BLaER1 (cell line): ENCODE data around the gene KCNF1.

Experiments
- H3K27ac ChIP-seq: shearing (Covaris generic); formaldehyde crosslinking; 2 replicates; pipeline ENCODE4 v1.8.1; 2022
- H3K27me3 ChIP-seq: shearing (Covaris generic); formaldehyde crosslinking; 2 replicates; pipeline ENCODE4 v1.8.1; 2022
- H3K36me3 ChIP-seq: shearing (Covaris generic); formaldehyde crosslinking; 2 replicates; pipeline ENCODE4 v1.8.1; 2022
- H3K4me1 ChIP-seq: shearing (Covaris generic); formaldehyde crosslinking; 2 replicates; pipeline ENCODE4 v1.8.1; 2022
- H3K4me2 ChIP-seq: shearing (Covaris generic); formaldehyde crosslinking; 2 replicates; pipeline ENCODE4 v1.8.1; 2022
- H3K4me3 ChIP-seq: shearing (Covaris generic); formaldehyde crosslinking; 2 replicates; pipeline ENCODE4 v1.8.1; 2022
- H3K9ac ChIP-seq: shearing (Covaris generic); formaldehyde crosslinking; 2 replicates; pipeline ENCODE4 v1.8.1; 2022
- H3K9me3 ChIP-seq: shearing (Covaris generic); formaldehyde crosslinking; 2 replicates; pipeline ENCODE4 v1.8.1; 2022
- H4K20me1 ChIP-seq: shearing (Covaris generic); formaldehyde crosslinking; 2 replicates; pipeline ENCODE4 v1.8.1; 2022
- Cebpa-rat ChIP-seq: shearing (Covaris generic); IDR thresholded peaks from 2 replicates; pipeline ENCODE4 v1.8.1; 2022

KCNF1 gene

DNA sequence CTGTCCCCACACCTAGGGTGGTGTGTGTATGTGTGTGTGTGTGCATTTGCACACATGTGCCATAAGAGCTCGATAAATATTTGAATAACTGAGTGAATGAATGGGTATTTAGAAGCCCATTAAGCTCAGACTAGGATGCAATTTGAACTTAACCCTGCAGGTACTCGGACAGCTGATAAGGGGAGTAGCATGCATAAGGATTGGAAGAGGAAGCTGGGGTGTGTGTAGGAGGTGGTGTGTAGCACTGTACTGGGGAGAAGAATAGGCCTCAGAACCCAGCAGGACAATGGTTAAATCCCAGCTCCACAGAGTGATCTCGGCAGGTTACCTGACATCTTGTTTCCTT is 1.8 kb upstream of the KCNF1 start:
- Histone ChIP-seq H3K27me3 (peaks cover 50% of the 10 kb centered on the region), H4K20me1 (peaks cover 34% of the 10 kb centered on the region; the same call in 1 of the 2 replicates), H3K36me3 (no peaks in the 10 kb centered on the region), H3K4me1 (peaks cover 27% of the 10 kb centered on the region), H3K4me3 (no peak overlapping the region), H3K9me3 (0 out of 2 replicates have a peak, but pooled peaks cover under 1% of the 10 kb centered on the region), H3K4me2 (no peak overlapping the region), H3K27ac (no peak overlapping the region), H3K9ac (no peak overlapping the region)
- no peak for TF ChIP-seq Cebpa-rat

DNA sequence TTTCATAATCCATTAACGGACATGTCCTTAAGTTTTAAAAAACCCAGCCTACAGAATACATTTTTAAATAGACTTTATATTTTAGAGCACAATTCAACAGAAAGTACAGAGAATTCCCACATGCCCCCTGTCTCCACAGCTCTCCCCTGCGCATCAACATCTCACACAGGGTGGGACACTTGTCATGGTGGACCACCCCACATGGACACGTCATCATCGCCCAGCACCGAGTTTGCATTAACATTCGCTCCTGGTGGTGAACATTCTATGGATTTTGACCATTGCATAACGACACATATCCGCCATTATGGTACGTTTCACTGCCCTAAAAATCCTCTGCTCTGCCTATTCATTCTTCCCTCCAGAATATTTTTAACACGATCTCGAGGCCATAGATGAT is 1.1 kb upstream of the KCNF1 start:
- Histone ChIP-seq H3K4me1 (peaks cover 21% of the 10 kb centered on the region), H3K36me3 (no peaks in the 10 kb centered on the region), H3K27me3 (peaks cover 50% of the 10 kb centered on the region), H3K9me3 (no peaks in the 10 kb centered on the region), H4K20me1 (peaks cover 34% of the 10 kb centered on the region; the same call in 1 of the 2 replicates), H3K27ac (no peak overlapping the region), H3K4me2 (no peak overlapping the region), H3K4me3 (no peak overlapping the region), H3K9ac (no peak overlapping the region)
- no peak for TF ChIP-seq Cebpa-rat

DNA sequence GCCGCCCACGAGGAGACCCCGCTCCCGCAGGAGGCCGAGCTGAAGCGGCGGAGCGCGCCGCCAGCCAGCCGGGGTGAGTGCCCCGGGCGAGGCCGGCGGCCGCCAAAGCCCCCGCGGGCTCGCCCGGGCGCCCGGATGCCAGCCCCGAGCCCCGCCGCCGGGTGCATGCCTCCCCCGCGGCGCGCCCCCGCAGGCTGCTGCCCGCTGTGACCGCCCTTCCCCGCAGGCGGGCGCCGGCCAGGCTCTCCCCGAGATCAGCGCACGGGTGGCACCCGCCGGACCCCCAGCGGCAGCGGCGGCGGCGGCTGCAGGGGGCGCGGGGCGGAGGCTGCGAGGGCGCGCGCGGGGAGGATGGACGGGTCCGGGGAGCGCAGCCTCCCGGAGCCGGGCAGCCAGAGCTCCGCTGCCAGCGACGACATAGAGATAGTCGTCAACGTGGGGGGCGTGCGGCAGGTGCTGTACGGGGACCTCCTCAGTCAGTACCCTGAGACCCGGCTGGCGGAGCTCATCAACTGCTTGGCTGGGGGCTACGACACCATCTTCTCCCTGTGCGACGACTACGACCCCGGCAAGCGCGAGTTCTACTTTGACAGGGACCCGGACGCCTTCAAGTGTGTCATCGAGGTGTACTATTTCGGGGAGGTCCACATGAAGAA is 470 bp downstream of the KCNF1 start:
- peaks cover 50% of the 10 kb centered on the region for H3K27me3 ChIP-seq
- peak overlapping the region; percentile 99 for H3K4me2 ChIP-seq
- no peaks in the 10 kb centered on the region for H3K36me3 ChIP-seq
- H3K4me1 ChIP-seq = peaks cover 16% of the 10 kb centered on the region
- no peak for TF ChIP-seq Cebpa-rat
- peak overlapping the region; percentile 72 for H3K4me3 ChIP-seq
- H3K27ac ChIP-seq = no peak overlapping the region
- H3K9ac ChIP-seq = peak overlapping the region; percentile 34; the same call in 1 of the 2 replicates
- peaks cover 34% of the 10 kb centered on the region; the same call in 1 of the 2 replicates for H4K20me1 ChIP-seq
- no peaks in the 10 kb centered on the region for H3K9me3 ChIP-seq

DNA sequence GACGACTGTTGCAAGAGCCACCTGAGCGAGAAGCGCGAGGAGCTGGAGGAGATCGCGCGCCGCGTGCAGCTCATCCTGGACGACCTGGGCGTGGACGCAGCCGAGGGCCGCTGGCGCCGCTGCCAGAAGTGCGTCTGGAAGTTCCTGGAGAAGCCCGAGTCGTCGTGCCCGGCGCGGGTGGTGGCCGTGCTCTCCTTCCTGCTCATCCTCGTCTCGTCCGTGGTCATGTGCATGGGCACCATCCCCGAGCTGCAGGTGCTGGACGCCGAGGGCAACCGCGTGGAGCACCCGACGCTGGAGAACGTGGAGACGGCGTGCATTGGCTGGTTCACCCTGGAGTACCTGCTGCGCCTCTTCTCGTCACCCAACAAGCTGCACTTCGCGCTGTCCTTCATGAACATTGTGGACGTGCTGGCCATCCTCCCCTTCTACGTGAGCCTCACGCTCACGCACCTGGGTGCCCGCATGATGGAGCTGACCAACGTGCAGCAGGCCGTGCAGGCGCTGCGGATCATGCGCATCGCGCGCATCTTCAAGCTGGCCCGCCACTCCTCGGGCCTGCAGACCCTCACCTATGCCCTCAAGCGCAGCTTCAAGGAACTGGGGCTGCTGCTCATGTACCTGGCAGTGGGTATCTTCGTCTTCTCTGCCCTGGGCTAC is 1.2 kb downstream of the KCNF1 start:
- H3K4me2 ChIP-seq = no peak overlapping the region; the same call in 1 of the 2 replicates
- no peak overlapping the region for H3K4me3 ChIP-seq
- no peaks in the 10 kb centered on the region for H3K9me3 ChIP-seq

DNA sequence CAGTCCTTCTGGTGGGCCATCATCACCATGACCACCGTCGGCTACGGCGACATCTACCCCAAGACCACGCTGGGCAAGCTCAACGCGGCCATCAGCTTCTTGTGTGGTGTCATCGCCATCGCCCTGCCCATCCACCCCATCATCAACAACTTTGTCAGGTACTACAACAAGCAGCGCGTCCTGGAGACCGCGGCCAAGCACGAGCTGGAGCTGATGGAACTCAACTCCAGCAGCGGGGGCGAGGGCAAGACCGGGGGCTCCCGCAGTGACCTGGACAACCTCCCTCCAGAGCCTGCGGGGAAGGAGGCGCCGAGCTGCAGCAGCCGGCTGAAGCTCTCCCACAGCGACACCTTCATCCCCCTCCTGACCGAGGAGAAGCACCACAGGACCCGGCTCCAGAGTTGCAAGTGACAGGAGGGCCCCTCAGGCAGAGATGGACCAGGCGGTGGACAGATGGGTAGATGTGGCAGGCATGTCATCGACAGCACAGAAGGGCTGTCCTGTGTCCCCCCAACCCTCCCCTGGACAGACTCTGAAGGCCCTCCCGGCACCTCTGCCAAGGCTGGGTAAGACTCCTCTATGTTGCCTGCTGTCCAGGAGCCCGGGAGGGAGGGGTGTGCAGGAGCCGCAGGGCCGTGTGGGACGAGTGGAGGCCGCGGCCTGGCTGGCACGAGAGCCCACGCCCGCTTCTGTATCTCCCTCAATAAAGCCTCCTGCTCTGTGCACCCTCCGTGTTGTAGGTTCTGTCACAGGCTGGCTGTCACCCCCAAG is 2.0 kb downstream of the KCNF1 start:
- peaks cover 50% of the 10 kb centered on the region for H3K27me3 ChIP-seq
- no peaks in the 10 kb centered on the region for H3K9me3 ChIP-seq
- peaks cover 34% of the 10 kb centered on the region; the same call in 1 of the 2 replicates for H4K20me1 ChIP-seq
- H3K4me1 ChIP-seq = peaks cover 21% of the 10 kb centered on the region
- H3K4me3 ChIP-seq = no peak overlapping the region
- H3K36me3 ChIP-seq = no peaks in the 10 kb centered on the region
- peak overlapping the region; percentile 8; the same call in 1 of the 2 replicates for H3K4me2 ChIP-seq
- TF ChIP-seq Cebpa-rat = no peak
- no peak overlapping the region for H3K27ac ChIP-seq
- no peak overlapping the region for H3K9ac ChIP-seq

More for the DNA sequence above, 1.2 kb downstream of the KCNF1 start:
- no peak for TF ChIP-seq Cebpa-rat
- H3K4me1 ChIP-seq = peaks cover 16% of the 10 kb centered on the region
- H4K20me1 ChIP-seq = peaks cover 34% of the 10 kb centered on the region; the same call in 1 of the 2 replicates
- no peak overlapping the region for H3K27ac ChIP-seq
- no peak overlapping the region for H3K9ac ChIP-seq
- H3K27me3 ChIP-seq = peaks cover 50% of the 10 kb centered on the region
- no peaks in the 10 kb centered on the region for H3K36me3 ChIP-seq

DNA sequence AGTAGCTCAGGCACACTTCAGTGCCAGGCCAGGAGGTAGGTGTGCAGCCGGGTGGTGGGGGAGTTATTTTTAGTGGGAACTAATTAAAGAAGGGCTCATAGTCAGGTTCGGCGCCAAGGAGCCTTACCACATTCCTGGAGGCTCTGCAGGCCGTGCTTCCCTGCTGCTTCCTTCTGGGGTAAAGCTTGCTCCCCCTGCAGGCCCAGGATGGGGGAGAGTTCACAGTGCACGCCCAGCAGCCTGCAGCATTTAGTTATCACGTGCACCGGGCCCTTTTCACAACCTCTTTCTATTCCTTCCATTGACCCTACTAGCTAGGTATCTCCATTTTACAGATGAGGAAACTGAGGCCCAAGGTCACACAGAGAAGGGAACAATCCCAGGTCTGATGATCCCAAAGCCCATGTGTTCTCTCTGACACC is 2.5 kb downstream of the KCNF1 start:
- no peak for TF ChIP-seq Cebpa-rat
- Histone ChIP-seq H3K27ac (no peak overlapping the region), H3K4me1 (peaks cover 27% of the 10 kb centered on the region), H3K9me3 (no peaks in the 10 kb centered on the region), H3K4me2 (peak overlapping the region; percentile 8; the same call in 1 of the 2 replicates), H4K20me1 (peaks cover 34% of the 10 kb centered on the region; the same call in 1 of the 2 replicates), H3K4me3 (no peak overlapping the region), H3K27me3 (peaks cover 50% of the 10 kb centered on the region), H3K36me3 (no peaks in the 10 kb centered on the region), H3K9ac (no peak overlapping the region)

DNA sequence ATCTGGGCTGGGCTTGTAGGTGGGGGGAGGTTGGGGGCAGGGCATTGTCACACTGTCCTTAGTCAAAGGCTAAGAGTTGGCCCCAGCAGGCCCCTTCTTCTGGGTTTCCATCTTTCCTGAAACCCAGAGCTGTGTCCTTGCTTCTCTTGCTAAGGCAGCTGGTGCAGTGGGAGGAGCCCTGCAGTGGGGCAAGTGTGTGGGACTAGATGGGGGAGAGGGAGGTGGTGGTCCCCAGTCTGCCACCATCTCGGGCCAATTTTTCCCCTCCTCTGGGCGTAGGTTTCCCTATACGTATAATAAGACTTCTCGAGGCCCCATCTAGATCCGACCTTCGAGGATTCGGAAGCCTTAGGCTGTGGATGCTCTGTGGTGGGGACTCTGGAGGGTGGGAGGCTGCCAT is 3.5 kb downstream of the KCNF1 start:
- peaks cover 47% of the 10 kb centered on the region for H3K27me3 ChIP-seq
- H3K4me1 ChIP-seq = peaks cover 37% of the 10 kb centered on the region
- no peaks in the 10 kb centered on the region for H3K9me3 ChIP-seq
- H3K4me2 ChIP-seq = no peak overlapping the region
- no peak for TF ChIP-seq Cebpa-rat
- H3K4me3 ChIP-seq = no peak overlapping the region
- H3K36me3 ChIP-seq = no peaks in the 10 kb centered on the region
- peaks cover 34% of the 10 kb centered on the region; the same call in 1 of the 2 replicates for H4K20me1 ChIP-seq
- no peak overlapping the region for H3K27ac ChIP-seq
- H3K9ac ChIP-seq = no peak overlapping the region

DNA sequence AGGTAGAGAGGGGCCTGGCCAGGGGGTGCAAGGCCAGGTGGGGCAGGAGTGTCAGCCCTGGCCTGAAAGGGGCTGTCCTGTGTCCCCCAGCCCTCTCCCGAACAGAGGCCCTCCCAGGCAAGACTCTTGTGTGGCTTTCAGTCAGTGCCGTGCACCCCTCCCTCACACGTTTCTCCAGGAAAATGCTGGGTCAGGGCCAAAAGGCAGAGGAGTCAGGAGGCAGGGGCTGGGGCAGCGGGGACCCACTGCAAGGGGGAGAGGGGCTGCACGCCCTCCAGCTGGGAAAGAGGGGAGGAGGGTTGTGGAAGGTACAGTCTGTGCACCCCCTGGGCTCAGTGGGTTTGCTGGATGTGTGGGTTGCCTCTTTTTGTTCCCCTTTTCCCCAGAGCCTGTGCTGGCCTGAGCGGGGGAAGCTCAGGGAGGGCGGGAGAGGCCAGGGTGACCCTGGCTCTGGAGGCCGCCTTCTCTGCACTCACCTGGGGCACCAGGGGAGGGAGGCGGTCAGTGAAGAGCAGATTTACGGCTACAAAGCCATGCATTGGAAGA is 4.1 kb downstream of the KCNF1 start:
- H3K4me3 ChIP-seq = no peak overlapping the region
- peaks cover 31% of the 10 kb centered on the region; the same call in 1 of the 2 replicates for H4K20me1 ChIP-seq
- no peak overlapping the region for H3K4me2 ChIP-seq
- H3K27ac ChIP-seq = no peak overlapping the region
- H3K9ac ChIP-seq = no peak overlapping the region
- TF ChIP-seq Cebpa-rat = no peak
- peaks cover 42% of the 10 kb centered on the region for H3K4me1 ChIP-seq
- H3K9me3 ChIP-seq = no peaks in the 10 kb centered on the region
- H3K36me3 ChIP-seq = no peaks in the 10 kb centered on the region
- H3K27me3 ChIP-seq = peaks cover 41% of the 10 kb centered on the region

DNA sequence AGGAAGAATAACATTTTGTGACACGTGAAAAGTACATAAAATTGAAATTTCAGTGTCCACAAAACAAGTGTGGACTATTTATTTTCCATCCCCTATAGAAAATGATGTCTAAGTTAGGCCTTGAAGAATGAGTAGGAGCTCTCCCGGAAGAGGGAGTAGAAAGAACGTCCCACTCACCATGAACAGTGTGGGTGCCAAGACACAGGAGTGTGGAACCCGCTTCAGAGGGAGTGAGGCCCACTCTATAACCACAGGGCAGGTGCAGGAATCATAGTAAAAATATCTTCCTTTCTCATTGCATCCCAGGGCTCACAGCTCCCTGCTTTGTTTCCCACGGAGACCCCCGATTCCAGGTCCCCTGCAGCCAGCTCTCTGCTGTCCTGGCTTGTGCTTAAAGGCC is 5.2 kb downstream of the KCNF1 start:
- TF ChIP-seq Cebpa-rat = no peak
- Histone ChIP-seq H3K4me1 (peaks cover 46% of the 10 kb centered on the region), H3K4me2 (no peak overlapping the region), H4K20me1 (peaks cover 21% of the 10 kb centered on the region; the same call in 1 of the 2 replicates), H3K27ac (no peak overlapping the region), H3K9ac (no peak overlapping the region), H3K9me3 (no peaks in the 10 kb centered on the region), H3K27me3 (peaks cover 30% of the 10 kb centered on the region), H3K36me3 (no peaks in the 10 kb centered on the region), H3K4me3 (no peak overlapping the region)
